K562 (cell line): ENCODE data around the gene TP53BP2. TPM values are rescaled to one million over a fixed set of nuclear protein-coding genes. Genes with fewer than 3 reads are reported as not detected.

ENCODE experiments used
- BCOR ChIP-seq: fragments of 450-650 bp; IDR thresholded peaks from 2 replicates; pipeline ENCODE4 v1.6.1; 2016
- FOS ChIP-seq: IDR thresholded peaks from 3 replicates; pipeline ENCODE4 v1.6.1; 2011; ENCODE audit not compliant: insufficient read length; ENCODE audit errors: extremely low read depth
- KAT8 ChIP-seq: fragments of 450-650 bp; IDR thresholded peaks from 2 replicates; pipeline ENCODE4 v1.6.1; 2016; ENCODE audit warnings: low read depth, mild to moderate bottlenecking
- MECOM ChIP-seq: fragments of 250-450 bp; sonication (Bioruptor Pico); IDR thresholded peaks from 2 replicates; pipeline ENCODE4 v1.8.0; 2022; ENCODE audit warnings: inconsistent platforms
- MIER1 ChIP-seq: fragments of 450-650 bp; IDR thresholded peaks from 2 replicates; pipeline ENCODE4 v1.6.1; 2016; ENCODE audit warnings: antibody characterized with exemption, mild to moderate bottlenecking, low read depth
- MTA3 ChIP-seq: fragments of 450-650 bp; formaldehyde crosslinking; IDR thresholded peaks from 2 replicates; pipeline ENCODE4 v1.6.1; 2017; ENCODE audit warnings: mild to moderate bottlenecking, borderline replicate concordance
- NKRF ChIP-seq: fragments of 450-650 bp; IDR thresholded peaks from 2 replicates; pipeline ENCODE4 v1.6.1; 2016; ENCODE audit warnings: borderline replicate concordance
- PHF20 ChIP-seq: fragments of 450-650 bp; IDR thresholded peaks from 2 replicates; pipeline ENCODE4 v1.6.1; 2018; ENCODE audit not compliant: partially characterized antibody
- PKNOX1 ChIP-seq: fragments of 450-650 bp; IDR thresholded peaks from 2 replicates; pipeline ENCODE4 v1.6.1; 2016
- ZNF143 ChIP-seq: sonication (generic); formaldehyde crosslinking; IDR thresholded peaks from 2 replicates; pipeline ENCODE4 v1.9.0; 2022; ENCODE audit warnings: mild to moderate bottlenecking, missing genetic modification reagents
- polyA plus RNA-seq, 8 experiments: library from polyadenylated mRNA; depleted of rRNA in 4 of 8; stranded (reverse) in 5 of 8; unstranded in 3 of 8; fragments of >200 nt; fragmentation: Nextera tagmentation in 2 of 8; fragmentation: Illumina TruSeq in 1 of 8; extraction: Ambion mirVana in 2 of 8; extraction: Trizol in 1 of 8; gene quantifications; 2 replicates each; pipeline versions ENCODE4 v1.2.1 to v1.2.3, GENCODE V29; 2011 to 2014; ENCODE audit warnings: inconsistent platforms in 1 of 8, missing spikeins in 1 of 8
- total RNA-seq, 7 experiments: library from RNA; depleted of rRNA in 6 of 7; stranded (reverse); fragments of >200 nt in 6 of 7; fragmentation: Illumina TruSeq in 2 of 7; extraction: Trizol in 2 of 7; gene quantifications; 2 replicates each; pipeline versions ENCODE4 v1.2.1 to v1.2.3, GENCODE V29; 2011 to 2021; ENCODE audit warnings: low replicate concordance in 1 of 7
- TF ChIP-seq, protein P1 (sequence below): sonication (generic); formaldehyde crosslinking; IDR thresholded peaks from 2 replicates; pipeline ENCODE4 v1.8.0; 2023; ENCODE audit warnings: missing genetic modification reagents, mild to moderate bottlenecking, borderline replicate concordance
- TF ChIP-seq, protein P2 (sequence below): conservative IDR thresholded peaks from 2 replicates; pipeline ENCODE4 v1.6.1; 2011; ENCODE audit warnings: low read depth, mild to moderate bottlenecking, low read length; ENCODE audit not compliant: control insufficient read depth
- TF ChIP-seq, protein P3 (sequence below): fragments of 250-450 bp; sonication (Bioruptor Pico); IDR thresholded peaks from 2 replicates; pipeline ENCODE4 v1.5.0; 2020; ENCODE audit warnings: mild to moderate bottlenecking, borderline replicate concordance

TP53BP2 gene
- total and polyA plus RNA-seq, 9 of the 15 experiments (the other 6 are each of a cell fraction or from before 2014, with no cell fraction given): 17.0 to 69.6 (median 40.1) TPM

- TF ChIP-seq, protein P1, sequence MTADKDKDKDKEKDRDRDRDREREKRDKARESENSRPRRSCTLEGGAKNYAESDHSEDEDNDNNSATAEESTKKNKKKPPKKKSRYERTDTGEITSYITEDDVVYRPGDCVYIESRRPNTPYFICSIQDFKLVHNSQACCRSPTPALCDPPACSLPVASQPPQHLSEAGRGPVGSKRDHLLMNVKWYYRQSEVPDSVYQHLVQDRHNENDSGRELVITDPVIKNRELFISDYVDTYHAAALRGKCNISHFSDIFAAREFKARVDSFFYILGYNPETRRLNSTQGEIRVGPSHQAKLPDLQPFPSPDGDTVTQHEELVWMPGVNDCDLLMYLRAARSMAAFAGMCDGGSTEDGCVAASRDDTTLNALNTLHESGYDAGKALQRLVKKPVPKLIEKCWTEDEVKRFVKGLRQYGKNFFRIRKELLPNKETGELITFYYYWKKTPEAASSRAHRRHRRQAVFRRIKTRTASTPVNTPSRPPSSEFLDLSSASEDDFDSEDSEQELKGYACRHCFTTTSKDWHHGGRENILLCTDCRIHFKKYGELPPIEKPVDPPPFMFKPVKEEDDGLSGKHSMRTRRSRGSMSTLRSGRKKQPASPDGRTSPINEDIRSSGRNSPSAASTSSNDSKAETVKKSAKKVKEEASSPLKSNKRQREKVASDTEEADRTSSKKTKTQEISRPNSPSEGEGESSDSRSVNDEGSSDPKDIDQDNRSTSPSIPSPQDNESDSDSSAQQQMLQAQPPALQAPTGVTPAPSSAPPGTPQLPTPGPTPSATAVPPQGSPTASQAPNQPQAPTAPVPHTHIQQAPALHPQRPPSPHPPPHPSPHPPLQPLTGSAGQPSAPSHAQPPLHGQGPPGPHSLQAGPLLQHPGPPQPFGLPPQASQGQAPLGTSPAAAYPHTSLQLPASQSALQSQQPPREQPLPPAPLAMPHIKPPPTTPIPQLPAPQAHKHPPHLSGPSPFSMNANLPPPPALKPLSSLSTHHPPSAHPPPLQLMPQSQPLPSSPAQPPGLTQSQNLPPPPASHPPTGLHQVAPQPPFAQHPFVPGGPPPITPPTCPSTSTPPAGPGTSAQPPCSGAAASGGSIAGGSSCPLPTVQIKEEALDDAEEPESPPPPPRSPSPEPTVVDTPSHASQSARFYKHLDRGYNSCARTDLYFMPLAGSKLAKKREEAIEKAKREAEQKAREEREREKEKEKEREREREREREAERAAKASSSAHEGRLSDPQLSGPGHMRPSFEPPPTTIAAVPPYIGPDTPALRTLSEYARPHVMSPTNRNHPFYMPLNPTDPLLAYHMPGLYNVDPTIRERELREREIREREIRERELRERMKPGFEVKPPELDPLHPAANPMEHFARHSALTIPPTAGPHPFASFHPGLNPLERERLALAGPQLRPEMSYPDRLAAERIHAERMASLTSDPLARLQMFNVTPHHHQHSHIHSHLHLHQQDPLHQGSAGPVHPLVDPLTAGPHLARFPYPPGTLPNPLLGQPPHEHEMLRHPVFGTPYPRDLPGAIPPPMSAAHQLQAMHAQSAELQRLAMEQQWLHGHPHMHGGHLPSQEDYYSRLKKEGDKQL (CRISPR knock-in tag): no peak
- TF ChIP-seq, protein P2, sequence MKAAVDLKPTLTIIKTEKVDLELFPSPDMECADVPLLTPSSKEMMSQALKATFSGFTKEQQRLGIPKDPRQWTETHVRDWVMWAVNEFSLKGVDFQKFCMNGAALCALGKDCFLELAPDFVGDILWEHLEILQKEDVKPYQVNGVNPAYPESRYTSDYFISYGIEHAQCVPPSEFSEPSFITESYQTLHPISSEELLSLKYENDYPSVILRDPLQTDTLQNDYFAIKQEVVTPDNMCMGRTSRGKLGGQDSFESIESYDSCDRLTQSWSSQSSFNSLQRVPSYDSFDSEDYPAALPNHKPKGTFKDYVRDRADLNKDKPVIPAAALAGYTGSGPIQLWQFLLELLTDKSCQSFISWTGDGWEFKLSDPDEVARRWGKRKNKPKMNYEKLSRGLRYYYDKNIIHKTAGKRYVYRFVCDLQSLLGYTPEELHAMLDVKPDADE: no peak
- no peak for TF ChIP-seq NKRF
- no peak for TF ChIP-seq FOS
- TF ChIP-seq MECOM (CRISPR knock-in tag): no peak
- no peak for TF ChIP-seq PHF20
- no peak for TF ChIP-seq MTA3
- no peak for TF ChIP-seq BCOR
- no peak for TF ChIP-seq ZNF143 (CRISPR knock-in tag)
- no peak for TF ChIP-seq MIER1
- TF ChIP-seq PKNOX1: peak; percentile 82
- TF ChIP-seq KAT8: no peak
- TF ChIP-seq, protein P3, sequence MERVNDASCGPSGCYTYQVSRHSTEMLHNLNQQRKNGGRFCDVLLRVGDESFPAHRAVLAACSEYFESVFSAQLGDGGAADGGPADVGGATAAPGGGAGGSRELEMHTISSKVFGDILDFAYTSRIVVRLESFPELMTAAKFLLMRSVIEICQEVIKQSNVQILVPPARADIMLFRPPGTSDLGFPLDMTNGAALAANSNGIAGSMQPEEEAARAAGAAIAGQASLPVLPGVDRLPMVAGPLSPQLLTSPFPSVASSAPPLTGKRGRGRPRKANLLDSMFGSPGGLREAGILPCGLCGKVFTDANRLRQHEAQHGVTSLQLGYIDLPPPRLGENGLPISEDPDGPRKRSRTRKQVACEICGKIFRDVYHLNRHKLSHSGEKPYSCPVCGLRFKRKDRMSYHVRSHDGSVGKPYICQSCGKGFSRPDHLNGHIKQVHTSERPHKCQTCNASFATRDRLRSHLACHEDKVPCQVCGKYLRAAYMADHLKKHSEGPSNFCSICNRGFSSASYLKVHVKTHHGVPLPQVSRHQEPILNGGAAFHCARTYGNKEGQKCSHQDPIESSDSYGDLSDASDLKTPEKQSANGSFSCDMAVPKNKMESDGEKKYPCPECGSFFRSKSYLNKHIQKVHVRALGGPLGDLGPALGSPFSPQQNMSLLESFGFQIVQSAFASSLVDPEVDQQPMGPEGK (CRISPR knock-in tag): no peak
Observed at GRCh38 chr1:223819730-223820514, 25.8 kb downstream of the TP53BP2 start (continued).
